ENCODE results near the gene TMEM92.

- TF ChIP-seq CTCF (IDR thresholded peaks at IDR 0.05) (no peak), POLR2A (IDR thresholded peaks at IDR 0.05) (no peak)
These were observed 14.0 kb downstream of the TMEM92 start for GRCh38 chr17:50288306-50288705.
